HG03469 (cell line): ENCODE data around the gene C4B.

ENCODE experiments used
- ATAC-seq: cut with Tn5 transposase; IDR thresholded peaks from one replicate; pipeline ENCODE4 v1.9.1; 2021; ENCODE audit warnings: mild to moderate bottlenecking, moderate library complexity, moderate number of reproducible peaks; ENCODE audit not compliant: unreplicated experiment

The C4B gene

GRCh38 chr6:32081168-32081990 lies 66.8 kb downstream of the C4B start:
- ATAC-seq, result no peak

DNA sequence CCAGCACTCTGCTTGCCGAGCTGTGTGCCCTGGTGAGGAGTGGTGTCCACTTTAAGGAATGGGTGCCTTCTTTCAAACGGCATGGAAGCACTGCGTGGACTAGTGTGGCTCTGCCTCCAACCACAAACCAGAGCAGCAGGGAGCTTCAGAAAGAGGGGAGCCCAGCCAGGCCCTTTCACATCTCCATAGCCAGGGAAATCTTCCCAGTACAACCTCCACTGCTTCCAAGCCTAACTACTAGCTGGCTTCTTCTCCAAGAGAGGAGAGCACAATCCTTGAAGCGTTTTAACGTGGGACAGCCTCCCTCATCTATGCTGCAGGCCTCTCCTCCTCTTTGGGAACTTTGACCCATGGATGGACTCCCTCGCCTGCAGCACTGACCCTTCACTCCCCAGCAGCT lies 67.9 kb downstream of the C4B start:
- no peak for ATAC-seq

DNA sequence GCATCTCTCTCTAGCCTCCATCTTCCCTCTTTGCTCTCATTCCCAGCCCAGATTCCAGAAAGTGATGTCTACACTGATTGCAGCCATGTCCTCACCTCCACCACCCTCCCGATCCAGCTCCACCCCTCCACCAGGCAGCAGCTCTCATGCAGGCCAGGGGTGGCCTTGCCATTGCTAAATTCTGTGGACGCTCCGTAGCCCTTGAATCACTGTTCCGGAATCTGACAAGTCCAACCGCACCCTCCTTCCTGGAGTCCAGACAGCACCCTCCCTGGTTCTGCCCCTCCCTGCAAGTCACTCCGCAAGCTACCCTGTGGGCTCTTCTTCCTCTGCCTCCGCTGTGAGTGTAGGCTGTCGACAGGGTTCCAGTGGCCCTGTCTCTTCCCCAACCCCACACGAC lies 68.3 kb downstream of the C4B start:
- ATAC-seq, result no peak

- no peak for ATAC-seq
These were observed 69.5 kb downstream of the C4B start for GRCh38 chr6:32083812-32084768.

DNA sequence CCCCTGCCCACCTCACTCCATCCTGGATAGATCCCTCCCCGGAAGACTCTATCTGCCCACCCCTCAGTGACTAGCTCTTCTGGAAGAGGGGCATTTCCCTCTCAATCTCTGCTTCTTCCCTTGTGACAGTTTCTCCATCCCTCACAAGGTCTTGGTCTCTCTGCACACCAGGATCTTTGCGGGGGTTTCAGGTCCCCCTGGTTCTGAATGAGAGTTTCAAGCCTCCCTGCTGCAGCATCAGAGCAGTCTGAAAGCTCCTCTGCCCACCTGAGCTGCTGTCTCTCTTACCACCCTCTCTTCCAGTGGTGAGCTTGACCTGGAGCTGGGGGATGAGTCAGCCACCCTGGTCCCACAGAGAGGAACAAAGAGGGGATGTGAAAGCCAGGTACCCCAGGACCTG lies 70.2 kb downstream of the C4B start:
- ATAC-seq, result no peak
